Medulla oblongata (tissue), 1 donor: ENCODE data around the gene MAPRE2.
"Not testable (repeated sequence)": the region's sequence is repeated elsewhere in the genome, so short reads cannot be mapped to it uniquely, and the experiment has no call there.

Experiments
- DNase-seq: peaks from one replicate; pipeline ENCODE4 v3.0.0-alpha.2; 2015; ENCODE audit errors: extremely low spot score

MAPRE2 gene

DNA sequence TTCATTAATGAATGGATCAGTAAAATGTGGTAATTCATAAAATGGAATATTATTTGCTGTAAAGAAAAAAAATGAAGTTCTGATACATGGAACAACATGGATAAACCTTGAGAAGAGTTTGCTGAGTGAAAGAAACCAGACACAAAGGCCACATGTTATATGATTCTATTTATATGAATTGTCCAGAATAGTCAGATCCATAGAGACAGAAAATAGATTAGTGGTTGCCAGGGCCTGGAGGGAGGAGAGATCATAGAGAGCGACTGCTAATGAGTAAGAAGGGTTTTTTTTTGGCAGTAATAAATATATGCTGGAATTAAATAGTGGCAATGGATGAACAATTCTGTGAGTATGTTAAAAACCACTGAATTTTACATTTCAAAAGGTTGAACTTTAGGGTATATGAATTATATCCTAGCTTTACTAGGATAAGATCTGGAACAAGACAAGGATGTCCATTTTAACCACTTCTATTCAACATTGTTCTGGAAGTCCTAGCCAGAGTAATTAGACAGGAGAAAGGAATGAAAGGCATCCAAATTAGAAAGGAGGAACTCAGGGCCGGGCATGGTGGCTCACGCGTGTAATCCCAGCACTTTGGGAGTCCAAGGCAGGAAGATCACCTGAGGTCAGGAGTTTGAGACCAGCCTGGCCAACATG lies 48.8 kb downstream of the MAPRE2 start:
- DNase-seq: no peak

DNA sequence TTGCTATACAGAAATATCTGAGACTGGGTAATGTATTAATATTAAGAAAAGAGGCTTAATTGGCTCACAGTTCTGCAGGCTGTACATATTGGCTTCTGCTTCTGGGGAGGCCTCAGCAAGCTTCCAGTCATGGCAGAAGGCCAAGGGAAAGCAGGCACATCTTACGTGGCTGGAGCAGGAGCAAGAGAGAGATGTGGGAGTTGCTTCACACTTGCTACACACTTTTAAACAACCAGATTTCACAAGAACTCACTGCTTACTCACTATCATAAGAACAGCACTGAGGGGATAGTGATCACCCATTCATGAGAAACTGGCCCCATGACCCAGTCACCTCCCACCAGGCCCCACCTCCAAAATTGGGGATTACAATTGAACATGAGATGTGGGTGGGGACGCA lies 50.6 kb downstream of the MAPRE2 start:
- no peak for DNase-seq

DNA sequence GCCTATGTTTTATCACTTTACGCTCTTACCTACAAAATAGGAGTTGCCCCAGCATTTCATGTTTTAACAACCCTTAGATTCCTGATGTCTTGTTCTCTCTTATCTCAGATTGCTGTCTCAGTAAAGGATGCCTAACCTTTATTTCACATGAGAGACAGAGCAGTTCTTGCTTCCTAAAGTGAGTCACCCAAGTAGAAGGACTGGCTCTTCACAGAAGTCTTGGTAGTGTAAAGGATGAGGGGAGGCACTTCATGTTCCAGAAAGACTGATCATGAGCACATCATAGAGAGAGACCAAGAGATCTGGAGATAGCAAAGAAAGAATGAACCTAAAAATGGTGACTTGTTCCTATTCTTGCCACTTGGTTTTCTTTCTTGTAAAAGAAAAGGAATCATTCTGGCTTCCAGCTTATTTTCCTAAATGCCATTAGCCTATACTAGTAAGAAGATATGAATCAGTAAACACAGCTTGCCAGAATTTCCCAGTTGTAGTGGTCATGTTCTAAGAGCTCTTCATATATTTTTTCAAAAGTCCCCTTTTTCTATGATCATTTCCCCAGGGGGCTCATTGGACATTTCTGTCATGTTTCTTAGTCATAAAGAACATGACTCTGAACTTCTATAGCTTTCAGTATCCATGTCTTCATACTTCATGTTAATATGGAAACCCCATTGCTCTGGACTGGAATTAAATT lies 54.9 kb downstream of the MAPRE2 start:
- no peak for DNase-seq

GRCh38 chr18:35096677-35097011 lies 55.4 kb downstream of the MAPRE2 start:
- DNase-seq: no peak

- DNase-seq: no peak
These were observed 56.0 kb downstream of the MAPRE2 start for GRCh38 chr18:35097195-35097594.

GRCh38 chr18:35097763-35098162 lies 56.5 kb downstream of the MAPRE2 start:
- DNase-seq: no peak

- no peak for DNase-seq
These were observed 58.7 kb downstream of the MAPRE2 start for GRCh38 chr18:35099911-35100310.

DNA sequence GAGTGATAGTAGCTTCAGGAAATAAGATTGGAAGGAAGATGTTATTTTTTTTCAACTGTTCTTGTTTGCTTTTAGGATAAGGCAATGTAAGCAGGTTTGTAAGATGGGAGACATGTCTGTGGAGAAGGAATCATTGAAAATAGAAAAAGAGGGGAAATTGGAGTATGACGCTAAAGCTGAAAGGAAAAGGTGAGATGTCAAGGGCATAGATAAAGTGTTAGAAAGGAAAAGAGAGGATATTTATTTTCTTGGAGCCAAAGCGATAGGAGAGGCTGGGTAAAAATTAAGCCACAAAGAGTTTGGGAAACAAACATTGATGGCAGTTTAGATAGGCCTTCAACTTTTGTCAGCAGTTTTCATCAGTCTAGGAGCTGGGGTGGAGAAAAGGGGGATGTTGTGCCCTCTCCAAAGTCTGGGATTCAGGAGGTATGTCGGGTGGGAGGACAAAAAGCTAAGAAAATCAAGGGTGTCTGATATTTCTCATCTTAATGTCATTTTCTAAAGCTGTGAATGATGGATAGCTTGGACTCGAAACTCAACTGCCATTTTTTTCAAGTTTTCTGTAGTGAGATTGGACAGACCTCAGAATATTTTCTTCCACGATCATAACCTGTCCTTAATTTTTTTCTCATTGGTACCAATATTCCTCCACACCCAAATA lies 63.3 kb downstream of the MAPRE2 start:
- DNase-seq: no peak

GRCh38 chr18:35106013-35106844 lies 65.0 kb downstream of the MAPRE2 start:
- no peak for DNase-seq

DNA sequence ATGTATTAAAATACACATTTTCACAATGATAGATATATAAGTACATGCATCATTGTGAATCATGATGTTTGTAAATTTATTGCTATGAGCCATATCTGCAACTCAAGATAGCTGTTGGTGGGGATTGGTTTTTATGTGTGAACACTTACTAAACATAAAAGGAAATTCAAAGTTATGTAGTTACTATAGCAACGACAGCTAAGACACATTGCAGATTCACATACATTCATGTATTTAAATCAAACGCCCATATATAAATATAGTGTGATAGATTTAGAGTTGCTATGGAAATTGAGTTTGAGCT lies 65.6 kb downstream of the MAPRE2 start:
- no peak for DNase-seq

GRCh38 chr18:35107216-35107615 lies 66.0 kb downstream of the MAPRE2 start:
- no peak for DNase-seq

DNA sequence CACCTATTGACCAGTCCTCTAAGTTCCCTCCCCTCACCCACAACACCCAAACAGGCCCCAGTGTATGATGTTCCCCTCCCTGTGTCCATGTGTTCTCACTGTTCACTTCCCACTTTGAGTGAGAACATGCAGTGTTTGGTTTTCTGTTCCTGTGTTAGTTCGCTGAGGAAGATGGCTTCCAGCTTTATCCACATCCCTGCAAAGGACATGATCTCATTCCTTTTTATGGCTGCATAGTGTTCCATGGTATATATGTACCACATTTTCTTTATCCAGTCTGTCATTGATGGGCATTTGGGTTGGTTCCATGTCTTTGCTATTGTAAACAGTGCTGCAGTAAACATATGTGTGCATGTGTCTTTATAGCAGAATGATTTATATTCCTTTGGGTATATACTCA lies 66.9 kb downstream of the MAPRE2 start:
- DNase-seq: not testable (repeated sequence)

DNA sequence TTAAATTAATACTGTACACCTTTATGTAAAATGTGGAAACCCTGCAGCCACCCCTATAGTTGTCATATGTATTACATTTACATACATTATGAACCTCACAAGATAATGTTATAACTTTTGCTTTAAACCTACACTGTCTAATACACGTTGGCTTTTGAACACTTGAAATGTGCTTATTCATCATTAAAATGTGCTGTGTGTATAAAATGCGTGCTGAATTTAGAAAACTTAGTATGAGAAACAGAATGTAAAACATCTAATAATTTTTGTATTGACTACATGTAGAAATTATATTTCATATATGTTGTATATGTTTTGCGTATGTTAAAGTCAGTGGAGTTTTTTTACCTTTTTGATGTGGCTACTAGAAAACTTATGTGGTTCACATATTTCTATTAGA lies 68.8 kb downstream of the MAPRE2 start:
- DNase-seq: no peak

- no peak for DNase-seq
These were observed 69.6 kb downstream of the MAPRE2 start for GRCh38 chr18:35110554-35111485.

GRCh38 chr18:35112696-35113095 lies 71.5 kb downstream of the MAPRE2 start:
- DNase-seq: no peak

- DNase-seq: no peak
These were observed 73.1 kb downstream of the MAPRE2 start for GRCh38 chr18:35114305-35114704.

- no peak for DNase-seq
These were observed 75.6 kb downstream of the MAPRE2 start for GRCh38 chr18:35116784-35117318.

- no peak for DNase-seq
These were observed 76.2 kb downstream of the MAPRE2 start for GRCh38 chr18:35117372-35117771.

- DNase-seq: peak; percentile 69
These were observed 76.8 kb downstream of the MAPRE2 start for GRCh38 chr18:35117951-35118411.

DNA sequence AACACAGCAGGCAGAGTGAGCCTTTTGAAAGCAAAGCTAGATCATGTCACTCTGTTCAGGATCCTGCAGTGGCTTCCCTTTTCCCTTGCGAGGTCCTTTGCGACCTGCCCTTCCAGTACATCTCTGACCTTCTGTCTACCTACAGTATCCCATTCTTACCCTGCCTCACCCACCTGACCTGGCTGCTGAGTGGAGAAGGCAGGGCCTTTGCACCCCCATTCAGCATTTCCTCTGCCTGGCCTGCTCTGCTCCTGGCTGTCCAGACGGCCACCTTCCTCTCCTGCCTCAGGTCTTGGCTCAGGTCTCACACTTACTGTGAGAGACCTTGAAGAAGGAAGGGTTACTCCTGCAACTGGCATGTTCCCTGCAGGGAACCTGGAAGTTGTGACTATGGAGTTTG lies 77.4 kb downstream of the MAPRE2 start:
- no peak for DNase-seq

DNA sequence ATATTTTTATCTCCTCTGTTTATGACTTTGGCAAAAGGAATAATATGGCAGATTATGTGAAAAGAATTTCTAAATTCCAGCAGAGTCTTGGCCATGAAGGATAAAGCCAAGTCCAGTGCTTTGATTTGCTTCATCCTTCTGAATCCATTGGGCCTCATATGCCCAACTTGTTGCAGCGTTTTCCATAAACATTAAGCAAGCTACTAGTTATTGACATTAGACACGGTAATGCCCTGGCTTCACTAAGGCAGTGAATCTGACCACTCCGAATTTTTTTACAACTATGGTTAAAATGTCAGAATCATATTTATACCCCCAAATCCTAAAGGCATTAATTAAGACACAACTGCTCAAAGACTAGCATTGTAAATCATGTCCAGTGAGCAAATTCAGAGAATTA lies 79.8 kb downstream of the MAPRE2 start:
- DNase-seq: no peak
